AG09319 (cell line): ENCODE data around the gene SKIDA1.

Experiments used
- DNase-seq: peaks from one replicate; pipeline ENCODE4 v3.0.0-alpha.2; 2010; ENCODE audit warnings: low read depth; ENCODE audit errors: extremely low read depth
- CTCF ChIP-seq: IDR thresholded peaks from 2 replicates; pipeline ENCODE4 v1.5.1; 2011; ENCODE audit warnings: low read depth, mild to moderate bottlenecking, inconsistent platforms, low read length, moderate library complexity

The SKIDA1 gene

GRCh38 chr10:21495752-21496342 is 29.6 kb downstream of the SKIDA1 start:
- DNase-seq, result no peak
- TF ChIP-seq CTCF, result peak; percentile 61

GRCh38 chr10:21495002-21495751 is 30.3 kb downstream of the SKIDA1 start:
- no peak for DNase-seq

GRCh38 chr10:21494191-21495001 is 31.1 kb downstream of the SKIDA1 start:
- no peak for DNase-seq
- TF ChIP-seq CTCF, result no peak; the same call in 1 of the 2 replicates

More at GRCh38 chr10:21495002-21495751, 30.3 kb downstream of the SKIDA1 start:
- no peak for TF ChIP-seq CTCF

- no peak for DNase-seq
- TF ChIP-seq CTCF, result no peak
These were observed 31.7 kb downstream of the SKIDA1 start for GRCh38 chr10:21493784-21494183.

GRCh38 chr10:21492421-21492820 is 33.1 kb downstream of the SKIDA1 start:
- DNase-seq, result no peak
- TF ChIP-seq CTCF, result no peak

- TF ChIP-seq CTCF, result no peak
- no peak for DNase-seq
These were observed 34.8 kb downstream of the SKIDA1 start for GRCh38 chr10:21490711-21491105.
